ENCODE results near the gene BBX. TPM values are rescaled to one million over a fixed set of nuclear protein-coding genes. Genes with fewer than 3 reads are reported as not detected.
A peak's percentile ranks its signal among the peaks of the same experiment; 100 is the strongest.
"Not testable (repeated sequence)": the region's sequence is repeated elsewhere in the genome, so short reads cannot be mapped to it uniquely, and the experiment has no call there.

Gene BBX
- total RNA-seq, 1 donor from 2014 or later: 94.4 TPM

DNA sequence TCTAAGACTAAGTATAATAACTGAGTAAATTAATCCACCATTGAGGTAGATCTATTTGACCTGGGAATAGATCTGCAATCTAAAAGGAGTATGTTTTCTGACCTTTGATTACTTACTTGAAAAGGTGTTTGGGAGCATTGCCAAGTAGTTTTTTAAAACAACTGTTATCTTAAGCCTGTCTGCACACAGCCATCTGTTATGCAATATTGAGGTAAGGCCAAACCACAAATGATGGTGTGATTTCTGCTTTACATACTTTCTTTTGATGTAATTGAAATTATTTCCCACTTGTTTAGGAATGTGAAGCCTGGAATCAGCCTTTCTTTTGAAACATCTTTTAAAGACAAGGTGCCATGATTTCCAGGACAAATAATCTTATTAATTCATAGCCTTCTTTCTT, 274.0 kb downstream of the BBX start:
- DNase-seq (ENCODE audit: low spot score): no peak

- no peak for DNase-seq (ENCODE audit: low spot score)
Observed at GRCh38 chr3:107797586-107797985, 274.8 kb downstream of the BBX start.

- no peak for DNase-seq (ENCODE audit: low spot score)
Observed at GRCh38 chr3:107798381-107798780, 275.6 kb downstream of the BBX start.

DNA sequence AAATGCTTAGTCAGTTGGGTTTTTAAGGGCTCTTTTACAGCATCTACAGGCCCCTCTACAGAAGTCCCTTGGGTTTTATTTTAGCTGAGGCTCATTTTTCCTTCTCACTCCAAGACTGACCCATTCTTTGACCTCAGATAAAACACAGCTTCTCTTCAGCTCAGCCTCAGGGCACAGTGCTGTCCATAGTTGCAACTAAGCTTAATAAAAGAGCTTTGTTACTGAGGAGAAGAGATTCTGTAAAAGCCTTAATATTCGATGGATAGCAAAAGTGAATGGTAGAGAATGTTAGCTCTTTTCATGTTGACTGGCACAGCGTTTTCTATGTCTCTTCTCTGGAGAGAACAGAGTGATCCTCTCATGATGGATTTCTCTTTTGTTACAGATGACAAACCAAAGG, 277.9 kb downstream of the BBX start:
- DNase-seq (ENCODE audit: low spot score): no peak

DNA sequence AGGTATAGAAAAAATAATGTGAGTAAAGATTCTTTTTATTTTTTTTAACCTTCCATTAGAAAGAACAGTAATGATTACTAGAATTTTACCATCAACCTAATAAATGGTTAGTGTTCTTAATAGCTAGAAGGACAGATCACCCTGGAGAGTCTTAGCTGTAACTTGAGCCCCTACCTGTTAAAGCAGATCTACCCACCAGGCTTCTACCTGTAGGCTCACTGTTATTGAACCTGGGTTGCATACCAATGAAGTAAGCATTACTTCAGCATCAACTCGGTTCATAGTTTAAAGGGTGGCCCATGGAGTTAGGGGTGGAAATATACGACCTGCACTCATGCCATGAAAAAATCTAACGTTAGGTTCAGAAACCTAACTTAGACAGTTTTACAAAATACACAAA, 280.4 kb downstream of the BBX start:
- no peak for DNase-seq (ENCODE audit: low spot score)

DNA sequence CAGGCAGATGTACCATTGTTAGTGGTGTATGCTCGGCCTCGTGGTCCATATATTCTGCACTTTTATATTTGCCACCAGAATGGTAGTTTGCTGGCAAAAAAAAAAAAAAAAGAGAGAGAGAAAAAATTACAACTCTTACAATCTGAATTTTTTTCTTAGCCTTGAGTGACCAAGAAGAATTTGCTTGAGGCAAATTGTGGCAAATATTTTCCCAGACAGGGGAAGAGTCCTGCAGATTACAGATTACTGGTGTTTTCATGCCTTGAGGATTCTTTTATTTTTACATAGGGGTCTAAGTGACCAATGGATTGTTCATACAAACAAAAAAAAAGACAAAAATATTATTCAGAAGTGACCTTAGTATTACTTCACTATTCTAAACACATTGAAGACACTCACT, 283.3 kb downstream of the BBX start:
- no peak for DNase-seq (ENCODE audit: low spot score)

- DNase-seq (ENCODE audit: low spot score): no peak
Observed at GRCh38 chr3:107806536-107806935, 283.8 kb downstream of the BBX start.

DNA sequence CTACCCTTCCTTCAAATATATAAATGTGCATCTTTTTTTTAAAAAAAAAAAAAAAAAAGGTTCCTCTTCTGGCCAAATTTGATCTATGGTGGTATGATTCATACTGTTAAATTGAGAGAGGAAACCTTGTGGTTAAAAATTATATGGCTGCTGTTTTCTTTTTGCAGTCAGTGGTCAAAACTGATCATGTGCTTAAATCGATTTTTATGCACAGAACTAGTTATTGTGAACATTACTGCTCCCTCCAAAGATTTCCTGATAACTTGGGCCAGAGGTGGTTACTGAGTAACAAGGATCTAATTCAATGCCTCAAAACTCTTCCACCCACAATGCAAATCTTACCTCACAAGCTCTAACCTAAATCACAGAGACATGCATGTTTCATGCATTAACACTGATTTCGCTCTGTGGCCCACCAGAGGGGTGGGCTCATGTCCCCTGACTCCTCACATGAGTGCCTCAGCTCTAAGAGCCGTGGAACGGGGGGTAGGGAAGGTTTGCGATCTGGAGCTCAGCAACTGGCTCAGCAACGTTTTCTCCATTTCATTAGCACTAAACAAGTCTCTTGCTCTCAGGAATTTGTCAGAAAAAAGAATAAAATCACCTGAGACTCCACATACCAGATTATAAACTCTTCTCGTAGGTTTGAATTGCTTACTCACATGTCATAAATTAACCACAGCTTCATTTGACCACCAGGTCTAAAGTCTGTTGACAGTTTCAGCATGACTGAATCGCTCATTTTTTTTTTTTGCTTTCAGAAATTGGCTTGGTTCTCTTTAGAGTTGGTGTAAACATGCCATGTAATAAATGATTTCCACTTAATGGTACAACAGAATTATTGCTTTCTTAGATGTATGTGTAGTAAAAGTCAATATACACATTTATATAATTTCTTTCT, 287.7 kb downstream of the BBX start:
- peak; percentile 20 for DNase-seq (ENCODE audit: low spot score)

- no peak for DNase-seq (ENCODE audit: low spot score)
Observed at GRCh38 chr3:107813026-107813425, 290.3 kb downstream of the BBX start.

DNA sequence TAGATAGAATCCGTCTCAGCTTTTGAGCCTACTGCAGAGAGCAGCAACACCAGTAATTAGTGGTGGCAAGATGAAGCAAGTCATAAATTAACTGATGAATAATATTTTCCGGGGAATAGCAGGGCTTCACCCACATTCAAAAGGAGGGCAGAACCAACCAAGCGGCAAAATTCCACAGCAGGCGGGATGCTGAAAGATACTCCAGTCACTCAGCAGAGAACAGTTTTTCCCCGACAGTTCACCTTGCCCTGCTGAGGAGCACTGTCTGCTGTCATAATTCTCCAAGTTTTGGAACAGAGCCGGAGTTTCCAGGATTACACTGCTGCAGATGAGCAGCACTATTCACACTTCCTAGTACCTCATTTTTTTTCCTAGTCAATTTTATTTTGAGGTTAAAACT, 293.3 kb downstream of the BBX start:
- DNase-seq (ENCODE audit: low spot score): no peak

DNA sequence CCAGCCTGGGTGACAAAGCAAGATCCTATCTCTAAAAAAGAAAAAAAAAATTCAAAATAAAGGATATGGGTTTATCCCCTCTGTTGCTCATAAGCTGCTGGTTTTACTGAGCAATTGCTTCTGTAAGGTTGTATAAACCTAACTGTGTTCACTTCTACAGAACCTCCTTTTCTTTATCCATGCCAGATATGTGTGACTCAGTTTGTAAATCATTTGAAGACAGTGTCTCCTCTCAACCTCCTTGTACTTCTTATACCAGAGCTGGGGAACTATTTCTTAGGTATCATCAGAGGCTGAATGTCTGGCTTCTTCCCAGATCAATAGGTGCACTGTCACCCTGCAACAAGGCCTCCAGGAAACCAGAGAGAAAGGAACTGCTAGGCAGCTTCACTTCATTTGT, 294.3 kb downstream of the BBX start:
- DNase-seq (ENCODE audit: low spot score): no peak

- no peak for DNase-seq (ENCODE audit: low spot score)
Observed at GRCh38 chr3:107818025-107818424, 295.3 kb downstream of the BBX start.

- no peak for DNase-seq (ENCODE audit: low spot score)
Observed at GRCh38 chr3:107819656-107820055, 296.9 kb downstream of the BBX start.

GRCh38 chr3:107822308-107822707, 299.5 kb downstream of the BBX start:
- no peak for DNase-seq (ENCODE audit: low spot score)

DNA sequence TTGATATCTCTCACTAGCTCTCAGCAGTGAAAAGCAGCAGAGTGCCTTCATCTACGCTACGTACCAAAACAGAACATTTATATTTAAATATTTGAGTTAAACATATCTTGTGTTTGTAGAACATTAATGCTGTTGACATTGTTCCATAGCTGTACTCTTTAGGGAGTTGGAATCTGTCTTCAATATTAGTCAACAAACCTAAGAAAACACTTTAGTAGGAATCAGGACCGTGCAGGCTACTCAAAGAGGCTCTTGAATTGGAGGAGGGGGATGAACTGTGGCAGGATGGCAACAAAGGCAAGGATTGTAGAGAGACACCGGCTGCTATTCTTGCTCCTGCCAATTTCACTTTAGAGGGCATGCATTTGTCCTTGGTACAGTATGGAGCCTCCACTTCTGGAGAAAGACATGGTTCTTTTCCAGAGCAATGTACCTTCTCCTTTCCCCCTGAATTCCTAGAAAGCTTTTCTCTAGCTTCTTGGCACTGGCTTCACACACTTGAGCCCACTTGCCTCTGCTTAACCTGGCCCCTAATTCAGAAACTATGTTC, 302.1 kb downstream of the BBX start:
- DNase-seq (ENCODE audit: low spot score): no peak

GRCh38 chr3:107825556-107825955, 302.8 kb downstream of the BBX start:
- no peak for DNase-seq (ENCODE audit: low spot score)

DNA sequence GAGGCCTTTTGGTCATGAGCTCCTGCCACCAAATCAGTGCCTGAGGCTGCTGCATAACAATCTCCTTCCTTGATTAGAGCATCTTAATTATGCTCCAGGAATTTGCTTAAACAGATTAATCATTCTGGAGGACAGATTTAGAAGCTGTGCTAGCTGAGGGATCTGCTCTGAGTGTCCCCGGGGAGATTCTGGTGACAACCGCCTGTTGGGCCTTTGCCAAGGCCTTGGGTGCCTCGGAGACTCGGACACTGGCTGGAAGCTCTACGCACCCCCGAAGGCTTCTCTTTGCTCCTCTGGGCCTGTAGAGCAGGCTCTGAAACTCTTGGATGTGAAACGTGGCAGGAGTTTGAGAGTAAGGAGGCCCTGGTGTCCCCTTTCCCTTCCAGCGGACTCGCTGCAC, 304.0 kb downstream of the BBX start:
- no peak for DNase-seq (ENCODE audit: low spot score)

DNA sequence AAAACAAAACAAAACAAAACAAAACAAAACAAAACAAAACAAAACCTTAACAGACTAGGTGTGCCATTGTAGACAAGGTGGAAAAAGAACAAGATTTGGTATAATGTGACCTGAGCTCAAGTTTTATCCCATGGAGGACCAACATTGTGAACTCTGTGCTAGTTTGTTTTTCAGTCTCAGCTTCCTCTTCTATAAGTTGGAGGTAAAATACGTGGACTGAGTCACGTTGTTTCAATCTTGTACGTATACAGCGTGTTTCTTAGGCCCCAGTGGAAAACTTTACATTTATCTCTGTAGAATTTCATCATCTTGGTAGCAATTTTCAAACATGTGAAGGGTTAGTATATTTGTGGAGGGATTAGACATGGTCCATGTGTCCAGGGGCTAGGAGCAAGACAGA, 306.4 kb downstream of the BBX start:
- DNase-seq (ENCODE audit: low spot score): no peak

DNA sequence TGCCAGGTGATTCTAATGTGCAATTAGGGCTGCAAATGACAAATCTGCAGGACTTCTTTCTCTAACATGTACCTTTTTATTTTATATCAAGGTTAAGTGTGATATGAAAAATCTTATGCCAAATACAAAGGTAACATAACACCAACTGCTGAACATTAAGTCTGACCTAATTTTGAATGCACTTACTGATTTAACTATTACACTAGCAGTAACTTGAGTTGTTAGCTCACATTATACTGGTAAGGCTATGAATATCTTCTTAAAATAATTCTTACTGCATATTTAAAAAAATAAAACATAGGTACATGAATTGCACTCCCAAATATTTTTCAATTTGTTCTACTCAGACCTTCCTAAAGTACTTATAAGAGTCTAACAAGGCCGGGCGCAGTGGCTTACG, 308.8 kb downstream of the BBX start:
- DNase-seq (ENCODE audit: low spot score): no peak

DNA sequence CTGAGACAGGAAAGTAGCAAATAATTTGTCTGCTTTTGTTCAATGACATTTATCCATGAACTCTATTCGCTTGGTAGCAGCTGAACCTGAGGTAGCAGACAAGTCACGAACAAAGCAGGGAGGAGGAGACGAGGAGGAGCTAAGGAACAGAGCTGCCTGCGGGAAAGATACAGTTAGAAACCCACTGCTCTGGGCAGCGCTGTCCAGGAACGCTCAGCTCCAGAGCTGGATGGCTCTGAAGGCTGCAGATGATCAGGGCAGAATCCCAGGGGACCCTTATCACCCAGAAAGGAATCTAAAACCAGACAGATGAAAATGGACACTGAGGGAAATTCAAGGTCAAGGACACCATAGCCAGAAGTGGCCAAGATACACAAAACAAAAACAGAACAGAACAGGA, 310.3 kb downstream of the BBX start:
- no peak for DNase-seq (ENCODE audit: low spot score)

GRCh38 chr3:107833722-107834416, 311.1 kb downstream of the BBX start:
- no peak for DNase-seq (ENCODE audit: low spot score)

DNA sequence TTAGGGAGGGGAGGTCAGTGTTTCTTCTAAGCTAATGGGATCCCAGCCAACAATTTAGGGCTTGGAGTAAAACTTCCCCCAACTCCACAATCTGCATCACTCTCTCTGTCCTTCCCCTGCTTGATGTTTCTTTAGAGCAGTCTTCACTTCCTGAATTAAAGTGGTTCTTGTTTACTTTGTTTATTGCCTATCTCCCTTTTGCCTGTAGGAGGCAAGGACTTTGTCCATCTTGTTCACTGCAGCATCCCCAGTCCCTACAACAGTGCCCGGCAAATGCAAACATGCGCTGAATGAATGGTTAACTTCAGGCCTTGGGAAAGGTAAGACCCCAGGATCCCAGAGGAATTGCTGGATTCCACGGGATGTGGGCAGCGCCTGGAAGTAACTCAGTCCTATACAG, 312.2 kb downstream of the BBX start:
- not testable (repeated sequence) for DNase-seq (ENCODE audit: low spot score)

Data from mucosa of gallbladder (tissue), 1 donor.